HG02642 (cell line): Measurements from ENCODE around the gene SLIT1.

Experiments used
- ATAC-seq: cut with Tn5 transposase; IDR thresholded peaks from one replicate; pipeline ENCODE4 v1.9.1; 2021; ENCODE audit warnings: mild to moderate bottlenecking; ENCODE audit not compliant: unreplicated experiment, poor library complexity

Gene SLIT1

DNA sequence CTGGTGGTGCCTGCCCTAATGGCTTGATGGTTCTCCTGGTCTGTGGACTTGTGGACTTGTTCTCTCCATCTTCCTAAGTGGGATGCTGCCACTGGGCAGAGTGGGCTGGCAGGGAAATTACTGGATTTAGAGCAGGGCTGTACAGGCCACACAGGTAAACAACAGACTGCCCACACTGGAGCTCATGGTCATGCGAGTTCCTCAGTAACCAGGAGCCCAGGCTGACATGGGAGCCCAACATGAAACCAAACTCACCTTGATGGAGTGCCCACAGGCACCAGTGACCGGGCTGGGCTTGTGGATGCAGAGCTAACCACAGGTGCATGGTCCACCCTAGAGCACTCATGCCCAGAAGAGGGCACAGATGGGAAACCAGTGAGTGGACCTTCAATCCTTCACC lies 116.7 kb downstream of the SLIT1 start:
- ATAC-seq, result no peak

DNA sequence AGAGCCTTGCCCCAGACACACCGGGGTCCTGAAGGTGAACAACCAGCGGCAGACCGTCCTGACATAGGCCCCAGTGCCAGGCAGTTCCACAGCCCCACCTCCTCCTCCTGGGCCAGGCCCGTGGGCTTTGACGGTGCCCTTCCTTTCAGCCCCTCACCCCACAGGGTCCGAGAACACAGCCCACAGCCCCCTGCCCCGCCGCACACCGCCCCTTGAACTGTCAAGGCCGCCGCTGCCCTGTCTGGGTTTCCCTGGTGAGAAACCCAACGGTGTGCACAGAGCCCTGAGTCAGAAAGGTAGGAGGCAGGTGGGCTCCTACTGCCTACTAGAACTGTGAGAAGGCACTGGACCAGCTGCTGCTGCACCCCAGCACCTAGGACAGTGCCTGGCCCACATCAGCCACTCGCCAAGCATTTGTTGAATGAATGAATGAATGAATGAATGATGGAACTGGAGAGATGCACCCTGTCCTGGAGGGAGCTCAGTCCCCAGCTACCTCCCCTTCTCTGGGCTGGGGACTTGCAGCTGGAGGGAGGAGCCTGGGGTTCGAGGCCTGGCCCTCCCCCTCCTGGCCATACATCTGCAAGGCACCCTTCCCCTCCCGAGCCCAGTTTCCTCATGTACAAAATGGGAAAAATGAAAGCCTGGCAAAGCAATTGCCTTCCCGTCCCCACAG lies 117.9 kb downstream of the SLIT1 start:
- ATAC-seq, result no peak

DNA sequence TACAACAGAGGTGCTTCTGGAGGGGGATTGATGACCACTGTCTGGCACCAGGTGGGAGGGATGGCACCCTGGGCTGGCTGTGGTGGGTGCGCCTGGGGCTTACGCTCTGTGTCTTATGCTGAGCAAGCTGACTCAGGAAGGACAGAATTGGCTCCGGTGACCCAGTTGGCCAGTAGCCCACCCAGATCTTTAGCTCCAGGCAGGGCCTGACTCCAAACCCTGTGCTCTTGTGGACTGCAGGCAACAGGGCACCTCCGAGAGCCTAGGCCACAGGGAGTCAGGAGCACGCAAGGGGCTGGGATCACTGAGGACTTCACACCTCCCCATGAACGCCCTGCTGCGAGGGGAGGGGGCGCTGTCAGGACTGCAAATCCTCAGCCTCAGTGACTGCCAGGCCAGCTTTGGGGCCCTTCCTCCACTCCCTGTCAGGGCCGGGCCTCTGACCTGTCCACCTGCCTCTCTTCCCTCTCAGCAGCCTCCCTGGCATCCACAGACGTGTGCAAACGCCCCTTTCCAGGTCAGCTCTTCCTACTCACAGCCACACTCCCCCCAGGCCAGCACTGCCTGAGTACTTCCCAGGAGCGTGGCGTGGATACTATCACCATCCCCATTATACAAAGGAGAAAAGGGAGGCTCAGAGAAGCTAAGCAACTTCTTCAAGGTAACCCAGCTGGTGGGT lies 118.7 kb downstream of the SLIT1 start:
- ATAC-seq, result no peak

DNA sequence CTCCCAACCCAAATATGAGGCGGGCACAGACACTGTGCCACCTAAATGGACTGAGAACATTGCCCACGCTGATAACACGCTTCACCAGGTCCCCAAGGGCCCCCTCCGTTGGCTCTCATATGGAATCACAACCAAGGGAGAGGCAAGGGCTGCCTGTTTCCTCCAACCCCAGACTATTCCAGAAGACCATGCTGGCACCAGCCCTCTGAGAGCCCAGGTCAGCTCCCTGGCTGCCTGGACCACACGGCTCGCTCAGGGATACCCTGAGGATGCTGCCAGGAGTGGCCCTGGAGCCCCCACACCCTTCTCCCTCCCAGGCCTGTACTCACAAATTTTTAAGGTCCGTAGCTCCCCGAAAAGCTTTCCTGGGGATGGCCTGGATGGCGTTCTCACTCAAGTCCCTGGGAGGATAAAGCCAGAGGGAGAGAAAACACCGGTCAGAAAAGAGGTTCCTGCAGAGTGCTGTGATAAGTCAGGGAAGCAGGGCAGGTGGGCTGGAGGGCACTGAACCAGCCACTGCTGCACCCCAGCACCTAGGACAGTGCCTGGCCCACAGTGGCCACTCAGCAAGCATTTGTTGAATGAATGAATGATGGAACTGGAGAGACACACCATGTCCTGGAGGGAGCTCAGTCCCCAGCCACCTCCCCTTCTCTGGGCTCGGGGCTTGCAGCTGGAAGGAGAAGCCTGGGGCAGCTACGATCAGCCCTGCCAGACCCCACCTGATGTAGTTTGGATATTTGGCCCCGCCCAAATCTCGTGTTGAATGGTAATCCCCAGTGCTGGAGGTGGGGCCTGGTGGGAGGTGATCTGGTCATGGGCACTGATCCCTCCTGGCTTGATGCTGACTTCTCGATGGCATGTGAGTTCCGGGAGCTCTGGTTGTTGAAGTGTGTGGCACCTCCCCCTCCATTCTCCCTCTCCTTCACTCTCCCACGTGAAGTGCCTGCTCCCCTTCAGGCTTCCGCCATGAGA lies 119.8 kb downstream of the SLIT1 start:
- no peak for ATAC-seq

DNA sequence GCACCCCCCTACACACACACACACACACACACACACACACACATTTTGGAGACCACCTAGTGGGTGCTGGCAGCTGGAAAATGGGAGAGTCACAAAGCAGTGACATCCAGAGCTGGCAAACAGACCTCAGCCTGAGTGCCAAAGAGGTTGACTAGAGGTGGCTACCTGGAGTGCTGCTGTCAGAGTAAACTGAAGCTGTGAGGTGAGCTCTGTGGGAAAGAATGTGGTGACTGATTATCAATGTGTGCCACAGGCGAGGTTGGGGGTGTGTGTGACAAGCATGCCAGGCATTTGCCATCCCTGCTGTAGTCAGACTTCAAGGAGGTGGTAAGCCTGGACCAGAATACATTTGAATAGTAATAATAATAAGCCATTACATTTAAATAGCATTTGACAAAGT lies 120.6 kb downstream of the SLIT1 start:
- ATAC-seq, result no peak

DNA sequence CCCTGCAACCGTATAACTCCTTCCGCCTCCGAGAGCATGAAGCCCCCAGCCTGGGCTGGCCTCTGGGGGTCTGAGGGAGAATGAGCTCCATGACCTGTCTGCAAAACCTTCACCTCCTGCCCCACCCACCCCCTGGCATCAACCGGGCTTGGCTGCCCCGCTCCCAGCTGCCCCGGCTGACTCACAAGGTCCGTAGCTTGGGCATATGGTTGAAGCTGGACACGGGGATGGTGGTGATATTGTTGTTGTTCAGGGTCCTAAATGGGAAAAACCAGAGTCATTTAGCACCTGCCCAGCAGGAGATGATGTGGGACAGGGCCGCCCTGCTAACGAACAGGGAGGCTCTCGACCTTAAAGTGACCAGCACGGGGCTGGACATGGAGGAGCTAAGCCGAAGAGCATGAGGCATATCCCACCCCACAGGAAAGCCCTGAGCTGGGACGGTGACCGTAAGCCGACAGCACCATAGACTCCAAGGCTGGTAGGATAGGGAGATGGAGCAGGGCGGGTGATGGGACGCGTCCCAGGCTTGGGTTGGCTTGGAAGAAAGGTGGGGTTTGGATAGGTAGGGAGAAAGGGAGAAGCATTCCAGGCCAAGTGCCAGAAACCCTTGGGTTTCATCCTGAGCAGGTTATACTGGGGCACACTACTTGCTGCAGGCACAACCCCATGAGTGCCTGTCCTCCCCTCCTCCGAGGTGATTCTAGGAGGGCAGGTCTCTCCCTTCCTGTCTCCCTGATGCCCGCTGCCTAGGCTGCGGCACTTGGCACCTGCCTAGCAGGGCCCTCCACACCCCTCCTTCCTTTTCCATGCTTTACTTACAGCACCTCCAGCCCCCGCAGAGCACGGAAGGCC lies 121.5 kb downstream of the SLIT1 start:
- no peak for ATAC-seq

DNA sequence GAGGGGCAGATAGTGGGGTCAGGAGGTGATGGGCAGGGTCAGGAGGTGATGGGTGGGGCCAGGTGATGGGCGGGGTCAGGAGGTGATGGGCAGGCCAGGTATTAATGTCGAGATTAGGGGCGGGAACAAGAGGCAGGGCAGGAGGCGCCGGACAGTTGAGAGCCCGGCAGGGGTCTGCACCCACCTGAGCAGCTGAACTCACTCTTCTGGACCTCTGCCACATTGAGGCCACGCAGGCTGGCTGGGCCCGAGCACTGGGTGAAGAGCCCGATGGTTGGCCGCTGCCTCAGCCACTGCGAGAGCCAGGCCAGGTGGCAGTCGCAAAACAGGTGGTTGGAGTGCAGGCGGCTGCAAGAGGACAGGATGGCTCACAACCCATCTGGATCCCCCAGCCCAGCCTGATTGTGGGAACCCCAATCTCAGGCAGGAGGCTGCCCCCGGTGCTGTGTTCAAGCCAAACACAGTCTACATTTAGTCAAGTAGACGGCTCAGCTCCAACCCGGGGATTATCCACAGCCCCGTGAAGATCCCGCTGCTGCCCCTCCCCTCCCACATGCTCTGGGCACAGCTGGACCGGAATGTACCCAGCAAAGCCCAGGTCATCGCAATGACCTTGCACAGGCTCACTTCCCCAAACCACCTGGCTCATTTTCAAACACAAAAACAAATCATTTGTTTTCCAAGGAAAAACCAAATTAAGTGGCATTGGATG lies 122.3 kb downstream of the SLIT1 start:
- ATAC-seq, result no peak

DNA sequence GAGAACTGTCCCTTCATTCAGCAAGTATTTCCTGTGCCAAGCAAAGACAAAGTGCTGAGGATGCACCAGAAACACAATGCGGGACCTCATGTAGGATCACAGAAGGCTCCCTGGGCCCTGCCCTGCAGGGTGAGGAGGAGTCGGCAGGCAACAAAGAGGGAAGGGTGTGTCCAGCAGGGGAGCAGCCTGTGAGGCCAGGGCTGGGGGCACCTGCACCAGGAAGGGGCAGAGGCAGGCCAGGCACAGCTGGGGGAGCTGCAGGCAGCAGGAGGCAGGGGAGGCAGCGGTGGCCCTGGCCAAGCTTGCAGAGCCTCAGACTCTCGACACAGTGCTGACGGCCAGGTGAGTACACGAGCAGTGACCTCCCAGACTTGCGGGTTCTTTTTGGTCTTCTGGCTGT lies 123.3 kb downstream of the SLIT1 start:
- no peak for ATAC-seq

DNA sequence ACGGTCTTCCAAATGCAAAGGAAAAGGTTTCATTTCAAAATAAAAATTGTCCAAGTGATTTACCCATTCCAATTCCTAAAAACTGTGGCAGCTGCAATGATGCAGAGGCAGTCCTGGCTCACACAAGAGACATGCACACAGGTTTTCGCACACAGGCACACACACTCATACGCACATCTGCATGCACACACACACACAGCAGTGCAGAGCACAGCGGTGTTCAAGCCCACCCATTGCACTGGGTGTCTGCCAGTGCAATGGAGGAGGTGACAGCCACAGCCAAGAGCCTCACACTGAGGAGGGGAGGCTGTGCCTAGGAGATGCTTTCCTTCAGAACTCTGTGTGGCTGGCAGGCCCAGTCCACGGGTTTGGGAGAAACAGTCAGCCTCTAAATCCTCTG lies 123.7 kb downstream of the SLIT1 start:
- no peak for ATAC-seq

DNA sequence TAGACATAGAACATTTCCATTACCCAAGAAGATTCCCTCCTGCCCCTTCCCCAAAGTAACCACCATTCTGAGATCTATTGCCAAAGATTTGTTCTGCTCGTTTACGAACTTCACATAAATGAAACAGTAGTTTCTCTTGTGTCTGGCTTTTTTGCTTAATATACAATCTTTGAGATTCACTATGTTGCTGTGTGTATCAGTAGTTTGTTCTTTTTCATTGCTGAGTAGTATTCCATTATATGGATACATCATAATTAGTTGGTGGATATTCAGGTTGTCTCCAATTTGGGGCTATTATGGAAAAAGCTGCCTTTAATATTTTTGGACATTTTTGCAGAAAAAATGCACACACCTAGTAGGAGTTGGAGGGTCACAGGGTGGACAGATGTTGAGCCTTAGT lies 124.3 kb downstream of the SLIT1 start:
- no peak for ATAC-seq

DNA sequence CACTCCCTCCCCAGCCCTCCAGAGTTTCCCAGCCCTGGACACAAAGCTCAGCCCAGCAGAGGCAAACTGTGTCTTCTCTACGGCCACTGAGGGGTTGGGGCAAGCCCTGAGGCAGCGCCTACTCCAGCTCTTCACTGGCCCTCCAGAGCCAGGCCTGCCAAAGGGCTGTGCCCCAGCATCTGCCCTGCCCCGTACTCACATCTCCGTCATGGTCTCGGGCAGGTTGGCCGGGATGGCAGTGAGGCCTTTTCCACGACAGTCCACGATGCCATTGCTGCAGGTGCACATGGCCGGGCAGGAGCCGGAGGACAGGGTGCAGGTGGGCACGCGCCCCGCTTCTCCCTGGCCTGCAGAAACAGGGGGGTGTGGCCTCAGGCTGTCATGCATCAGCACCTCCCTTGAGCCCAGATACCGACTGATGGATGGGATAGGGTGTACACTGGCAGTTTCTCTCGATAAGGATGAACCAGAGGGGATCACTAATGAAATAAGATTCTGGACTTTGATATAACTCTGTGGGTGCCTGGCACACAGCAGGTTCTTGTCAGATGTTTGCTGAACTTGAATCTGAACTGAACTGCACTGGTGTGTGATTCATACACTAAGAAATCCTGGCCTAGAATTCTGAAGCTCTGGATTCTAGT lies 125.2 kb downstream of the SLIT1 start:
- ATAC-seq, result no peak

DNA sequence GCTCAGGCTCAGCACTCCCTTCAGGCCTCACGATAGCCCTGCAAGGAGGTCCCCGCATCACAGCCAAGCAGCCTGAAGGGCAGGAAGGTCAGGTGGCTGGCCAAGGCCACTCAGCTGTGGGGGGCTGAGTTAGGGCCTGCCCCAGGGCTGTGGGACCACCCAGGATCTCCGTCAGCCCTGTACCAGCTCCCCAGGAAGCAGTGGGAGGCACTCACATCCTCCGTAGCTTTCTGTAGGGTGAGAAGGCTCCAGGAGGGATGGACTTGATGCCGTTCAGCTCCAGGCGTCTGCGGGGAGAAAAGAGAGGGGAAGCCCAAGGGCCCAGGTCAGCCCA lies 125.9 kb downstream of the SLIT1 start:
- no peak for ATAC-seq

DNA sequence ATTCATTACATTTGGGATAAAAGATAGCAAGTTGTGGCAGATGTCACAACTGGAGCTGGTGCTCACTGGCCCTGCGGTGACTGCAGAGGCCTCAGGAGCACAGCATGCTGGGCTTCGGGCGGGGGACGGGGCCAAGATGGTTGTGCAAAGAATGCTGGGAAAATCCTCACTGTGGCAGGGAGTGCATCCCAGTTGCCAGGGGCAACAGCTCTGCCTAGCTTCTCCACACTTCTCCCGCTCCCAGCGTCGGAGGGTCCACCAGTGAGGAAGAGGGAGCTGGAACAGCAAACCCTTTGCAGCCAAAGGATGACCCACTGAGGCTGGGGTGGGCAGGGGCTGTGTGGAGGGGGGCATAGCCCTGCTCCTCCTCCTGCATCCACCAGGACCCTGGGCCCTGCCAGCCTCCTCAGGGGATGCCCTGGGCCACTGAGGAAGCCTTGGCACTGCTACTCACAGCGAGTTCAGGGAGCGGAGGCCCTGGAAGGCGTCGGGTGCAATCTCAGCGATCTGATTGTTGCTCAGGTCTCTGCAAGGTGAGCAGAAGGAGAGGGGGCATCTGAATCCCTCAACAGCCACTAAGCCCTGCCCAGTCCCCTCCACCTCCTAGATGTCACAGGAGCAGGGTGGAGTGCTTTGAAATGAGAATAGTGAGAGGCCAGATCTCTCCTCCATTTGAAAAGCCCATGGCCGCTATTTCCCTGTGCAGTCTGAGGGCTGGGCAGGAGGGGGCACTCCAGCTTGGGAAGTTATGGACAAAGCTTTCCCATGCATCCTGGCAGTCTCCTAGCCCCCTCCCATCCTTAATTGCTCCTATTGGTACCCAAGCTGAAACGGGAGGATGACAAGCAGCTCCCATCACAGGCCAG lies 126.5 kb downstream of the SLIT1 start:
- no peak for ATAC-seq

DNA sequence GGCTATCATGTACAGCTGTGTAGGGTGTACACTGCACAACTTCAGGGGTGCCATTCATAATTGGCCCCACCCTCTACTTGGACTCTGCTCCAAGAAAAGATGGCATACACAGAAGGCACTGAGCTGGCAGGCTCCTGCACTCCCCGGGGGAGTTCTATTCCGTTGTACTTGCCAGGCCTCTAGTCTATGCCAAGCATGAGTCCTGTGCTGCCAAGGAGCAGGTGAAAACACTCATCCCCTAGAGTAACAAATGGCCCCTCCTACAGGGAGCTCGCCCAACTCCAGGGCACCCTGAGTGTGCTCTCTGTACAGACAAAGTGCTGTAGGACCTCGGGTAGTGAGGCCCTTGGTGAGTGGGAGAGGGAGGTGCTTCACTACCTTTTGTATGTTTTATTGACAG lies 127.2 kb downstream of the SLIT1 start:
- ATAC-seq, result no peak

DNA sequence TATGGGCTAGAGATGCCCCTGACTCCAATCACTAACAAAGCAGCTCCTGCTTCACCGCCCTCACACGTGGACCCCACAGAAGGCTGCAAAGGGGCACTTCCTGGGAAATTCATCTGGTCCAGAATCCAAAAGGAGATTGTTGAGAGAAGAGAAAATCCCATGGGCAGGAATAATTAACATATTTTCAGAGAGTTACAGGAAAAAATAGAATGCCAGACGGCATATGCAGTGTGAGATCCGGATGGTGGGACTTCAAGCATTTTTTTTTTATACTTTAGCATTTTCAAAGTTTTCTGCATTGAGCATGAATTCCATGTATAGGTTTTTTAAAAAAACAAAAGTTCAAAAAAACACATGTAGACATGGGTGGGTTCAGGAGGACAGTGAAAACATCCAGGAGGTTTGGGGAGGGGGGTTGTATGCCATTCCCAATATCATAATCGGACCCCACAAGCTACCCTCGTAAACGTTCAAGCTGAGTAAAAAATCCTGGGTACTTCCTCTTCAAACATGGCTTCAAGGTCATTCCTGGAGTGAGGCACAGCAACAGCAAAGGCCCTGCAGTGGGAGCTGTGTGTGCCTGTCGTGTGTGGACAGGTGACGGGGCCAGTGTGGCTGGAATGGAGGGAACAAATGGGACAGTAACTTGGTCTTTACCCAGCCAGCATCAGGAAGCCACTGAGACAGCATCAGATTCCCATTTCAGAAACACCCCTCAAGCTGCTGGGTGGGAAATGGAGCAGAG lies 128.1 kb downstream of the SLIT1 start:
- no peak for ATAC-seq

DNA sequence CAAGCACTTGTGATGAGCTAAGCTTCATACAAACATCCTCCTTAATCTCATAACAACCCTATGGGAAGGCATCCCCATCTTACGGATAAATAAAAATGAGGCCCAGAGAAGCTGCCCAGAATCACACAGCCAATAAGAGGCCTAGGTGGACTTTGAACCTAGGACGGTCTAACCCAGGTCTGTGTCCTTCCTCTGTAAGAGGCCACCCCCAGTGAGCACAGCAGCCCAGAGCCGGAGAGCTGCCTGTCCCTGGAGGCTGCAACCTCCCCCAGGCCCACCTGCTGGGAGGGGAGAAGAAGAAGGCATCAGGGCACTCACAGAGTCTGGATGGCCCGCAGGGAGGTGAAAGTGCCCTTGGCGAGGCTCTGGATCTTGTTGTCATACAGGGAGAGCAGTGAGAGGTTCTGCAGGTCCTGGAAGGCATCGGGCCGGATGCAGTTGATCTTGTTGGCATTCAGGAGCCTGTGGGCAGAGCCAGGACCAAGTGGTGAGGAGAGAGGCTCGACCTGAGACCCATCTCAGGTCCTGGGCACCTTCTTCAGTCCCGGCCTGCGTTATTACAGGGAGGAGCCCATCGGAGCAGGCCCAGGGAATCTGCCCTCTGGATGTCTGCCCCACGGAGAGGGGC lies 129.6 kb downstream of the SLIT1 start:
- ATAC-seq, result no peak

DNA sequence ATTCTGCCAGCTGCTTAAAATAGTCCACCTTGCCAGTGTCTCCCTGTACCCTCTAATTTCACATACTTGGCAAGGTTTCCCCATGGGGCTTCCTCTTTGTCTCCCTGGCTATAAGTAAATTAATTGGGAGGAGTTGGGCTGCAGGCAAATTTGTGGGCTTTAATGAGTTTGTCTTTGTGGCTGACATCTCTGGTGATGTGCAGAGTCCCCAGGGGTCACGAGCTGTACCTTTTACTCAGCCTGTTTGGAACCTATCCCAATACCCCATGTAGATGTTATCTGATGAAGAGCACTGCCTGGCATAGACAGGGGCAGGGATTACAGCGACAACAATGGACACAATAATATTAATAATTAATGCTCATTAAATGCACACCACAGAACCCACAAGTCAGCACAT lies 132.5 kb downstream of the SLIT1 start:
- no peak for ATAC-seq
